Fibroblast of lung (primary cell): ENCODE results near the gene RAB37. TPM values are rescaled to one million over a fixed set of nuclear protein-coding genes. Genes with fewer than 3 reads are reported as not detected.

ENCODE experiments used
- DNase-seq, 2 donors: peaks; one replicate each; pipeline versions ENCODE4 v3.0.0 to v3.0.0-alpha.2; 2010; ENCODE audit warnings: low read depth in 2 of 2
- H2AFZ ChIP-seq: 2 replicates; pipeline ENCODE4 v1.5.1; 2012; ENCODE audit warnings: low read length, control low read depth, inconsistent platforms
- H3K27ac ChIP-seq: 2 replicates; pipeline ENCODE4 v1.5.1; 2011; ENCODE audit warnings: low read length, control low read depth; ENCODE audit not compliant: insufficient read depth
- H3K27me3 ChIP-seq: 2 replicates; pipeline ENCODE4 v1.5.1; 2011; ENCODE audit warnings: mild to moderate bottlenecking, low read length; ENCODE audit not compliant: control insufficient read depth, insufficient read depth
- H3K36me3 ChIP-seq: 2 replicates; pipeline ENCODE4 v1.5.1; 2011; ENCODE audit warnings: low read length; ENCODE audit not compliant: control insufficient read depth, insufficient read depth
- H3K4me1 ChIP-seq: 2 replicates; pipeline ENCODE4 v1.5.1; 2011; ENCODE audit warnings: low read length; ENCODE audit not compliant: control insufficient read depth, insufficient read depth; ENCODE audit errors: extremely low read depth
- H3K4me2 ChIP-seq: 2 replicates; pipeline ENCODE4 v1.5.1; 2011; ENCODE audit warnings: low read length, control low read depth; ENCODE audit not compliant: insufficient read depth; ENCODE audit errors: extremely low read depth
- H3K4me3 ChIP-seq, 4 experiments: fragments of 200-600 bp in 1 of 4; sonication (generic) in 1 of 4; replicated peaks in 1 of 4; 2 replicates each; pipeline ENCODE4 v1.5.1; 2011 to 2016; ENCODE audit warnings: low read length in 4 of 4, low read depth in 3 of 4, mild to moderate bottlenecking in 3 of 4, control low read depth in 2 of 4, inconsistent platforms in 1 of 4, mixed read lengths in 1 of 4; ENCODE audit not compliant: insufficient read depth in 1 of 4; ENCODE audit errors: control extremely low read depth in 1 of 4
- H3K79me2 ChIP-seq: 2 replicates; pipeline ENCODE4 v1.5.1; 2012; ENCODE audit warnings: mild to moderate bottlenecking, low read length, inconsistent platforms; ENCODE audit not compliant: control insufficient read depth, insufficient read depth
- H3K9ac ChIP-seq: 2 replicates; pipeline ENCODE4 v1.5.1; 2011; ENCODE audit warnings: mild to moderate bottlenecking, low read length, control low read depth; ENCODE audit not compliant: insufficient read depth
- H3K9me3 ChIP-seq: 2 replicates; pipeline ENCODE4 v1.5.1; 2012; ENCODE audit warnings: low read depth, low read length; ENCODE audit not compliant: control insufficient read depth, insufficient read depth
- H4K20me1 ChIP-seq: 2 replicates; pipeline ENCODE4 v1.5.1; 2011; ENCODE audit warnings: low read length; ENCODE audit not compliant: control insufficient read depth, insufficient read depth; ENCODE audit errors: extremely low read depth
- CTCF ChIP-seq, 2 donors: IDR thresholded peaks in 1 of 2; conservative IDR thresholded peaks in 1 of 2; 1 replicate in 1 of 2; 2 replicates in 1 of 2; pipeline ENCODE4 v1.5.1; 2011 to 2012; ENCODE audit warnings: low read length in 2 of 2, control low read depth in 1 of 2, inconsistent platforms in 1 of 2, low read depth in 1 of 2, mild to moderate bottlenecking in 1 of 2
- EZH2 ChIP-seq: IDR thresholded peaks from 2 replicates; pipeline ENCODE4 v1.5.1; 2012; ENCODE audit warnings: low read length, control low read depth, mild to moderate bottlenecking; ENCODE audit errors: missing control alignments
- polyA plus RNA-seq, 2 donors: library from polyadenylated mRNA; depleted of rRNA in 1 of 2; stranded (reverse) in 1 of 2; unstranded in 1 of 2; fragments of >200 nt; gene quantifications; 2 replicates each; pipeline ENCODE4 v1.2.1, GENCODE V29; 2011 to 2012; ENCODE audit warnings: missing spikeins in 1 of 2
- total RNA-seq: library from RNA; depleted of rRNA; stranded (reverse); fragments of >200 nt; gene quantifications from 2 replicates; pipeline ENCODE4 v1.2.1, GENCODE V29; 2014

The RAB37 gene
- total and polyA plus RNA-seq, 2 donors (not counting 1 experiment from before 2014, with no cell fraction given), result 0.65 to 0.66 TPM

GRCh38 chr17:74702116-74702871, 34.8 kb upstream of the RAB37 start:
- no peak for DNase-seq
- Histone ChIP-seq H3K4me1 (no peaks in the 10 kb centered on the region), H3K4me2 (no peak overlapping the region), H3K27me3 (no peaks in the 10 kb centered on the region), H4K20me1 (no peaks in the 10 kb centered on the region), H3K79me2 (no peaks in the 10 kb centered on the region), H3K4me3 (no peak overlapping the region), H2AFZ (no peak overlapping the region), H3K27ac (no peak overlapping the region), H3K9me3 (no peaks in the 10 kb centered on the region), H3K9ac (no peak overlapping the region), H3K36me3 (no peaks in the 10 kb centered on the region)
- TF ChIP-seq CTCF (conservative IDR thresholded peaks at IDR 0.05 in 1 of 2, IDR thresholded peaks at IDR 0.05 in 1 of 2; ENCODE audit: low read depth in 1 of 2, low read length in 2 of 2) (no peak), EZH2 (no peak)

GRCh38 chr17:74703311-74703710, 33.7 kb upstream of the RAB37 start:
- H3K27me3 ChIP-seq, result no peaks in the 10 kb centered on the region
- H3K9me3 ChIP-seq, result no peaks in the 10 kb centered on the region
- no peak overlapping the region for H3K27ac ChIP-seq
- H2AFZ ChIP-seq, result no peak overlapping the region
- no peak overlapping the region for H3K4me3 ChIP-seq
- no peak overlapping the region for H3K9ac ChIP-seq
- no peak for TF ChIP-seq CTCF (conservative IDR thresholded peaks at IDR 0.05 in 1 of 2, IDR thresholded peaks at IDR 0.05 in 1 of 2; ENCODE audit: low read depth in 1 of 2, low read length in 2 of 2)
- TF ChIP-seq EZH2, result no peak
- no peak overlapping the region for H3K4me2 ChIP-seq
- no peaks in the 10 kb centered on the region for H3K36me3 ChIP-seq
- H3K79me2 ChIP-seq, result no peaks in the 10 kb centered on the region
- H3K4me1 ChIP-seq, result no peaks in the 10 kb centered on the region
- H4K20me1 ChIP-seq, result no peaks in the 10 kb centered on the region
- DNase-seq, result no peak

GRCh38 chr17:74704544-74704943, 32.5 kb upstream of the RAB37 start:
- no peak overlapping the region for H3K27ac ChIP-seq
- H3K36me3 ChIP-seq, result no peaks in the 10 kb centered on the region
- DNase-seq, result no peak
- no peak for TF ChIP-seq CTCF (conservative IDR thresholded peaks at IDR 0.05 in 1 of 2, IDR thresholded peaks at IDR 0.05 in 1 of 2; ENCODE audit: low read depth in 1 of 2, low read length in 2 of 2)
- no peak for TF ChIP-seq EZH2
- H2AFZ ChIP-seq, result no peak overlapping the region
- no peaks in the 10 kb centered on the region for H3K27me3 ChIP-seq
- no peaks in the 10 kb centered on the region for H3K9me3 ChIP-seq
- H3K9ac ChIP-seq, result no peak overlapping the region
- H3K4me2 ChIP-seq, result no peak overlapping the region
- no peak overlapping the region for H3K4me3 ChIP-seq
- H3K79me2 ChIP-seq, result no peaks in the 10 kb centered on the region
- no peaks in the 10 kb centered on the region for H4K20me1 ChIP-seq
- no peaks in the 10 kb centered on the region for H3K4me1 ChIP-seq
